ENCODE results near the gene FXYD3. TPM values are rescaled to one million over a fixed set of nuclear protein-coding genes. Genes with fewer than 3 reads are reported as not detected.

Gene FXYD3
- total RNA-seq, 1 donor from 2014 or later: 2.8 TPM

DNA sequence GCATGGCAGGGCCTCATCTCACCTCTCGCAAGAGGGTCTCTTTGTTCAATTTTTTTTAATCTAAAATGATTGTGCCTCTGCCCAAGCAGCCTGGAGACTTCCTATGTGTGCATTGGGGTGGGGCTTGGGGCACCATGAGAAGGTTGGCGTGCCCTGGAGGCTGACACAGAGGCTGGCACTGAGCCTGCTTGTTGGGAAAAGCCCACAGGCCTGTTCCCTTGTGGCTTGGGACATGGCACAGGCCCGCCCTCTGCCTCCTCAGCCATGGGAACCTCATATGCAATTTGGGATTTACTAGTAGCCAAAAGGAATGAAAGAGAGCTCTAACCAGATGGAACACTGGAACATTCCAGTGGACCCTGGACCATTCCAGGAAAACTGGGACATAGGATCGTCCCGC, 8.0 kb downstream of the FXYD3 start:
- Mint-ChIP-seq H3K4me3 (no peak overlapping the region), H3K27me3 (ENCODE audit: low read depth) (no peaks in the 10 kb centered on the region), H3K9me3 (no peaks in the 10 kb centered on the region), H3K36me3 (ENCODE audit: low read depth) (no peaks in the 10 kb centered on the region), H3K27ac (ENCODE audit: unreplicated experiment) (no peak overlapping the region), H3K4me1 (peaks cover 26% of the 10 kb centered on the region)
- TF ChIP-seq, protein P1, sequence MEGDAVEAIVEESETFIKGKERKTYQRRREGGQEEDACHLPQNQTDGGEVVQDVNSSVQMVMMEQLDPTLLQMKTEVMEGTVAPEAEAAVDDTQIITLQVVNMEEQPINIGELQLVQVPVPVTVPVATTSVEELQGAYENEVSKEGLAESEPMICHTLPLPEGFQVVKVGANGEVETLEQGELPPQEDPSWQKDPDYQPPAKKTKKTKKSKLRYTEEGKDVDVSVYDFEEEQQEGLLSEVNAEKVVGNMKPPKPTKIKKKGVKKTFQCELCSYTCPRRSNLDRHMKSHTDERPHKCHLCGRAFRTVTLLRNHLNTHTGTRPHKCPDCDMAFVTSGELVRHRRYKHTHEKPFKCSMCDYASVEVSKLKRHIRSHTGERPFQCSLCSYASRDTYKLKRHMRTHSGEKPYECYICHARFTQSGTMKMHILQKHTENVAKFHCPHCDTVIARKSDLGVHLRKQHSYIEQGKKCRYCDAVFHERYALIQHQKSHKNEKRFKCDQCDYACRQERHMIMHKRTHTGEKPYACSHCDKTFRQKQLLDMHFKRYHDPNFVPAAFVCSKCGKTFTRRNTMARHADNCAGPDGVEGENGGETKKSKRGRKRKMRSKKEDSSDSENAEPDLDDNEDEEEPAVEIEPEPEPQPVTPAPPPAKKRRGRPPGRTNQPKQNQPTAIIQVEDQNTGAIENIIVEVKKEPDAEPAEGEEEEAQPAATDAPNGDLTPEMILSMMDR (conservative IDR thresholded peaks at IDR 0.05): no peak
- no peak for DNase-seq (ENCODE audit: low read depth, low spot score)

DNA sequence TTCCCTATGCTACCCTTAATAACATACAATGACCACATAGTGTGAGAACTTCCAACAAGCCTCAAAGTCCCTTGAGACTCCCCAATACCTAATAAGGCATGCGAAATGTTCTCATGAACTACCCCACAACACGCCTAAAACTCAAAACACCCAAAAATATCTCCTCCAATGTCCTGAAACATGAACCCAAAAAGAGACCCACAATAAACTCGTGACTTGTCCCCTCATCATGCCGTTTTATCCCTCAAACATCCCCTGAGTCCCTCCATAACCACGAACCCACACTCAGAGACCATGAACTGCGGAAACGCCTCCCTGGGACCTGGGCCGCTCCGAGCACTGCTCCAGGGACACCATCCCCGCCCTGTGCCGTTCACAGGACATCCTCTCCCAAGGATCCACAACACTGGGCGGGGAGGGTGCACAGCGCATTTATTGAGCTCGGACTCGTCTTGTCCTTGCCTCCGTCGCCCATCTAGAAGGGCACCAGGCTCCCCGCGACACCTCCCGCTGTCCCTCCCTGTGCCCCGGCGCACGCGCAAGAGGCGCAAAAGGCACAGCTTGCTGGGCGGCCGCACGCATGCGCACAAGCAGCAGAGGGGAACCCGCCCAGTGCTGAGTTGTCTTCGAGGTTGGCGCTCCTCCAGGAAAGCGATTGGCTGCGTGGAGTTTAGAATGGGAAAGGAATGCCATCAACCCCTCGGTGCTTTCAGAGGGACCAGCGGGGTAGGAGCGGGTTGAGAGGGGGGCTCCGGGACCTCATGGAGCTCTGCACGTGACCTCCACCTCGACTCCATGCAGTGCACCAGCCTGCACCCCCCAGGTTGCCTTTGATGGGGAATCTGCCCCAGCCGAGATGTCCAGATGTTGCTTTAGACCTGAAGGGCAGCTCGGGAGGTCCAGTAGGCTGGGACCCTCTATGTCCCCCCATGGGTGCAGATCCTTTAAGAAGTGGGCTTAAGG, 8.8 kb downstream of the FXYD3 start:
- Mint-ChIP-seq H3K36me3 (ENCODE audit: low read depth) (no peaks in the 10 kb centered on the region), H3K9me3 (no peaks in the 10 kb centered on the region), H3K4me3 (no peak overlapping the region), H3K27me3 (ENCODE audit: low read depth) (no peaks in the 10 kb centered on the region), H3K4me1 (peaks cover 28% of the 10 kb centered on the region), H3K27ac (ENCODE audit: unreplicated experiment) (no peak overlapping the region)
- TF ChIP-seq, protein P1 (conservative IDR thresholded peaks at IDR 0.05): no peak
- no peak for DNase-seq (ENCODE audit: low read depth, low spot score)

DNA sequence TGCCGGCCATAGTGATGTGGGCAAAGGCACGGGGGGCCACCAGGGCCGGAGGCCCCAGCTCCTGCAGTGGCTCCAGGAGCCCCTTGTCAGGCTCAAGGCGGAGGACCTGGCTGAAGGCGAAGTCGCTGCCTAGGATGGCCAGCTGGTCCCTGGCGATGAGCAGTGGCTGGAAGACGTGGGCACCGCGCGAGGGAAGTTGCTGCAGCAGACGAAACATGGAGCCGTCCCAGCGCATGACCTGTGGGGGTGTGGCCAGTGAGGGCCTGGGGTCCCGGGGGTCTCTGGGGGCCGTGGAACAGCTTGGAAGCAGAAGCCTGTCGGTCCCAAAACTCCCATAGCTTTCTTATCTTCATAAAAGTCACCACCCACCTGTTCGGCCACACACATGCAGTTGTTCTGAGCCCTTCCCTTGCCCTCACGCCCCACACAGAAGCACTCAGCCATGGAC, 9.7 kb downstream of the FXYD3 start:
- TF ChIP-seq, protein P1 (conservative IDR thresholded peaks at IDR 0.05): no peak

DNA sequence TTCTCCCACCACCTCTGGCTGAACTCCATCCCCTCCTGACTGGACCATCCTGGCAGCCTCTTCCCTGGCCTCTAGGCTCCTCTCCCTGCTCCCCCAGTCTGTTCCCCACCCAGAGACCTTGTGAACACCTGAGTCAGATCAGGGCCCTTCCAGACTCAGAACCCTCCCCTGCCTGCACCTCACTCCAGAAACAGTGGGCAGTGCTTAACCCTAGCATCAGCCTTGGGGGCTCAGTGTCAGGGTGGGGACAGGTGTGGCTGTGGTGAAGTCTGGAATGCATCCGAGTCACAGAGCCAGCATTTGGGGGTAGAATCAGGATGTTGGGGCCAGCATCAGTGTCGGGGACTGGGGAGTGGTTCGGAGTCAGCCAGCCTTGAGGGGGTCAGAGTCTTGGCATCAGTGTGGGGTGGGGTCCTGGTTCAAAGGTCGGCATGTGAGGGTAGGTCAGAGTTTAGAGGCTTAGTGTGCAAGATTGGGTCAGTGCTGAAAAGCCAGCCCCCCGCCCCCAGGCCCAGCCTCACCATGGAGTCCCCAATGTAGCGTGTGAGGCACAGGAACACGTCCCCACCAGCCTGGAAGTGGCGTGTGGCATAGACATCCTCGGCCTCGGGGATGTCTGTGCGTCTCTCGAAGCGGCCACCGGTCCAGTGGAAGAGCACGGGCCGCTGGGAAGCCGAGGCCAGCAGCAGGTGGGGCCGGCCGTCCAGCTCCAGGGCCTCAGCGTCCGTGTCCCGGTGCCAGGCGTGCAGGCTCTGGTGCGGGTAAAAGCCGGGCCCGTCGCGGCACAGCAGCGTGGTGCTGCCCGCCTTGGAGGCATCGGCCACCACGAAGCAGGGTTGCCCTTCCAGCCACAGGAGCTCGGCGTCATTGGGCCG, 10.4 kb downstream of the FXYD3 start:
- H3K27ac Mint-ChIP-seq (ENCODE audit: unreplicated experiment): peak overlapping the region; percentile 90
- no peaks in the 10 kb centered on the region for H3K27me3 Mint-ChIP-seq (ENCODE audit: low read depth)
- TF ChIP-seq, protein P1 (conservative IDR thresholded peaks at IDR 0.05): no peak
- H3K9me3 Mint-ChIP-seq: no peaks in the 10 kb centered on the region
- no peaks in the 10 kb centered on the region for H3K36me3 Mint-ChIP-seq (ENCODE audit: low read depth)
- no peak for DNase-seq (ENCODE audit: low read depth, low spot score)
- no peak overlapping the region for H3K4me3 Mint-ChIP-seq
- H3K4me1 Mint-ChIP-seq: peaks cover 32% of the 10 kb centered on the region

More for the DNA sequence above, 9.7 kb downstream of the FXYD3 start:
- no peak overlapping the region for H3K4me3 Mint-ChIP-seq
- no peaks in the 10 kb centered on the region for H3K36me3 Mint-ChIP-seq (ENCODE audit: low read depth)
- H3K4me1 Mint-ChIP-seq: peaks cover 32% of the 10 kb centered on the region
- DNase-seq (ENCODE audit: low read depth, low spot score): no peak
- H3K9me3 Mint-ChIP-seq: no peaks in the 10 kb centered on the region
- no peaks in the 10 kb centered on the region for H3K27me3 Mint-ChIP-seq (ENCODE audit: low read depth)
- H3K27ac Mint-ChIP-seq (ENCODE audit: unreplicated experiment): peak overlapping the region; percentile 90

DNA sequence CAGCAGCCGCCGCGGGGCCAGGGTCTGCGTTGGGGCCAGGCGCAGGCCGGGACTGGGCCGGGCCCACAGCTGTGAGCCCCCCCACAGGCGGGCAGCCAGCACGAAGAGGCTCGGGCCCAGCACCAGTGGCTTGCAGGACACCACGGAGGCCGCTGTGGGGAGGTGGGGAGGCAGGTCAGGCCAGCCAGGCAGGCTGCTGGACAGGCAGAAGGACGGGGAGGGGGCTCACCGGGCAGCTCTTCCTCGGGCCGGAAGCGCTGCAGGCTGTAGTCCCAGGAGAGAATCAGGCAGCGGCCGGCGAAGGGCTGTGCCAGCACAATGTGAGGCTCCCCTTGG, 11.0 kb downstream of the FXYD3 start:
- H3K27me3 Mint-ChIP-seq (ENCODE audit: low read depth): no peaks in the 10 kb centered on the region
- H3K27ac Mint-ChIP-seq (ENCODE audit: unreplicated experiment): no peak overlapping the region
- H3K4me3 Mint-ChIP-seq: no peak overlapping the region
- TF ChIP-seq, protein P1 (conservative IDR thresholded peaks at IDR 0.05): no peak
- H3K36me3 Mint-ChIP-seq (ENCODE audit: low read depth): no peaks in the 10 kb centered on the region
- DNase-seq (ENCODE audit: low read depth, low spot score): no peak
- H3K4me1 Mint-ChIP-seq: peaks cover 32% of the 10 kb centered on the region
- H3K9me3 Mint-ChIP-seq: no peaks in the 10 kb centered on the region
